Activated CD8-positive, alpha-beta memory T cell treated with anti-CD3 and anti-CD28 coated beads, Interleukin-2, amount 50 U/mL, for 4 hours (primary cell): ENCODE data around the gene LRRC8C.

Experiments
- DNase-seq: peaks from one replicate; pipeline ENCODE4 v3.0.0-alpha.2; 2020

LRRC8C gene

GRCh38 chr1:89737985-89738510 lies 105.1 kb downstream of the LRRC8C start:
- DNase-seq, result no peak

- peak; percentile 48 for DNase-seq
These were observed 106.3 kb downstream of the LRRC8C start for GRCh38 chr1:89739013-89739843.

DNA sequence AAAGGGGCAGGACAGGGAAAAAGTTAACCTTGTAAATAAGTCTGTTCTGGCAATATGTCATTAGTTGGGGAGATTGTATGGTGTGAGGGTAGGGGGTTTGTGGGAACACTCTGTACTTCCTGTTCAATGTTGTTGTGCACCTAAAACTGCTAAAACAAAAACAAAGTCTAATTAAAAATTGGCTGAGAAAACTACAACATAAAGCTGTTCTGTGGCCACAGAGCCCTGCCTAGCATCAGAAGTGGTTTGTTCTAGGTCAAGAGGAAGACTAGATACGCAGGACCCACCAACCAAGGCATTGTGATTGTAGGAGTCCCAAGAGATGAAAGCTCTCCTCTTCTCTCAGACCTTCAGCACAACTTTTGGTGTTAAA lies 106.9 kb downstream of the LRRC8C start:
- no peak for DNase-seq

DNA sequence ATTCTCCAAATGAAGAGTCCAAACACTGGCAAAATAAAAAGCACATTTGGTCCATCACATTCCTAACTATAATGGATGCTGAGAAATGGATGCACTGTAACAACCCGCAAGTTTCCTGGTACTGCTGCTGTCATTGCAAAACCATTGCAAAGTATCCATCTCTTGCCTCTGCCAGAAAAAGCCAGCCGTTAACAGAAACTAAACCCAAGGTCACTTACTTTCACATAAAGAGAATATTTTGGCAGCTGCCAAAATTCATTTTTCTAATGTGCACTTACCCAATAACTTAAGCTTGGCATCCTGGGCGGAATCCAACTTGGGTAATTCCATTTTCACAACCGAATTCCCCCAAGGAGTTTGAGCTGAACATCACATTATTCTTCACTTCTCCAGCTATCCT lies 110.9 kb downstream of the LRRC8C start:
- no peak for DNase-seq

DNA sequence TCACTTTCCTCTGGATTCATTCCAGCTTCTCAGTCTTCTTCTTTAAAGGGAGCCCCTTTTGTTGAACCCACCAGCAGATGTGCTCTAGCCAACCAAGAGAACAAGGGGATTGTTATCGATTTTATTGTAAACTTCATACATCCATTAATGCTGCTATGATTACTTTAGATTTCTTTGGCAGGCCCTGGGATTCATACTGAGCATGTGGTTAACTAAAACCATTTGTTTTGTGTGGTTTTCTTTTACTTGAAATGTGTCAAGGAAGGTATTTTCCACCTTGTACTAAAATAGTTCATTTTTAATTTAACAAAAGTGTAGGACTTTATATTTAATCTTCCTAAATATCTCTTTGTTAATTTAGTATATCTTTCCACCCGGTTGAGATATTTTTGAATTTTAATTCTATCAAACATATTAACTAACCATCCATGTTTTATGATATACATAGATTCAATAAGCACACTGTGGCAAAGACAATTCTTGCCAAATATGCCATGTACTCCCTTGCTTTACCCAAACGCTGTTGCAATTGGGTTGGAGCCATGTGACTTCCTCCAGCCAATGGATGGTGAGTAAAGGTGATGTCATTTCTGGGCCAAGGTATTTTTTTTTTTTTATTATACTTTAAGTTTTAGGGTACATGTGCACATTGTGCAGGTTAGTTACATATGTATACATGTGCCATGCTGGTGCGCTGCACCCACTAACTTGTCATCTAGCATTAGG lies 113.7 kb downstream of the LRRC8C start:
- no peak for DNase-seq

DNA sequence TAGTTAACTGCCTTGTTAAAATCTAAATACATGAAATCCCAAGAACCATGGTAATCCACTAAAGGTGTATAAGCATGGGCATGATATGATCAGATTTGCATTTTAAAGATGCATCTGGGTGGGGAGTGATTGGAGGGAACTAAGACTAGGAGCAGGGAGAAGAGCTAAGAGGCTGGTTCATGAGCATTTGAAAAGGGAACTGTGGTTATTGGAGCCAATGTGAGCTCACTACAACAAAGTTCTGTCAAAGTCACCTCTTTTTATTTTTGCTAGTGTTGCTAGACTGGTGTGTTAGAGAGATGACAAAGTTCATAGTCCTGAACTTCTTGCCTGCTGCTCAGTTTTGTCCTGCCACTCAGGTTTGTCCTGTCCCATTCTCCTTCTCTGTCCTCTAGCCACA lies 120.8 kb downstream of the LRRC8C start:
- no peak for DNase-seq

DNA sequence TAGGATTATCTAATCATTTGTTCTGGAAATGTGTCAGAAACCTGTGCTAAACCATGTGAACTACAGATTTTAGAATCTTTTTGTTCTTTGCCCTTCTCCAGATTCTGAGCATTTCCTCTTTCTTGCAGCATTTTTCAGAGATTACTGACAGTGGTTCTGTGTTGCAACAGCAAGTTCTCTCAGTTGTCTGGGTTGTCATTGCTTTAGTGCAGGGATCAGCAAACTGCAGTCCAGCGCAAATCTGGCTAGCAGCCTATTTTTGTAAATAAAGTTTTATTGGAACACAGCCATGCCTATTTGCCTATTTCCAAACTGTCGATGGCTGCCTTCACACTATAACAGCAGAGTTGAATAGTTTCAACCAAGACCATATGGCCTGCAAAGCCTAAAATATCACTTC lies 121.6 kb downstream of the LRRC8C start:
- DNase-seq, result no peak

GRCh38 chr1:89755591-89755990 lies 122.7 kb downstream of the LRRC8C start:
- DNase-seq, result no peak

DNA sequence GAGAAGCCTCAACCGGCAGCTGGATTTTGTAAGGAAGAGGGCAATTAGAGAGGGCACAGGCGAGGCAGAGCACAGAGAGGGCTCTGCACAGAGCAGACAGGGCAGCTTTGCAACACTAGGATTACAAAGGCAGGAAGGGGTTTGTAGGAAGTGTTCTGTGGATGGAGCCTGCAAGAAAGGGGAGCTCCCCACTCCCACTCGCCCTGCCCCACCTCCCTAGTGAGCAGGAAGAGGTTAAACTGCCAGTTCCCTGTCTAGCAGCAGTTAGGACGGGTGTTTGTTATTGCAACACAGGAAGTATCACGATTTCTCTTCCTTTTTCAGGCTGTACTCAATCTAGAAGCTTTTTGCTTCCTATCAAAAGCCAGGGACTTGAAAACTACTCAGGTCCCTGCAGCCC lies 124.6 kb downstream of the LRRC8C start:
- DNase-seq, result no peak

GRCh38 chr1:89758156-89758555 lies 125.2 kb downstream of the LRRC8C start:
- DNase-seq, result no peak

DNA sequence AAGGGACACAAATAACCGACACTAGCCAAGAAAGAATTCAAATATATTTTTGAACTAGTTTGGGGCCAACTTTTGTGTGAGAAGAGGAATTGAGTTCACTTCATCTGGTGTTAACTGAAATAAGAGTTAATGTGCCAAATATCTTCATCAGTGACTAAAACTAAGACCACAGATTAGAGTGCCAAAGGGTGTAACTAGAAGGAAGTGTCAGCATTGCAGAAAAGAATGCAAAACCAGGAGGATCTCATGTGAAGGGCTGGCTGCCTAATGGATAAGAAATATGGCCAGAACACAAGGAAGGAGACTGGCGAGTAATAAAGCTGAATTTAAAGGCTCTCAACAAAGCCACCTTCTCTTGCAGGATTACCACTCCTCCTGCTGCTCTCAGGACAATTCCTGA lies 126.1 kb downstream of the LRRC8C start:
- no peak for DNase-seq

GRCh38 chr1:89760496-89760895 lies 127.6 kb downstream of the LRRC8C start:
- no peak for DNase-seq

DNA sequence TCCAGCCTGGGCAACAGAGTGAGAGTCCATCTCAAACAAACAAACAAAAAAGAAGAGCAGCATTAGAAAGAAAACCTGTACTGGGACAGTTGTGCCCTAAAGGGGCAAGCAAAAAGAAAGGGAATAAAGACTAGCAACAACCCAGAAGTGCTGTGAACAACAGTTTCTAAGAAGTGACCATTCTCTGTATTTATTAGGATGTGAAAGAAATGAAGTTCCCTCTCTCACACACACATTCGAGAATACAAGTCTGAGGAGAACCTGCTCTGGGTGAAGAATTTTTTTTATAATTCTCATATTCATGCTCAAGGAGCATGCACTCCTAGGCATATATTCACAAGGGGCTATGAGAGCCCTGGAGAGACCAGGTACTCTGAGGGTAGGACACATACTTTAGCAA lies 128.4 kb downstream of the LRRC8C start:
- no peak for DNase-seq

- no peak for DNase-seq
These were observed 129.0 kb downstream of the LRRC8C start for GRCh38 chr1:89761901-89762300.

GRCh38 chr1:89762386-89762778 lies 129.5 kb downstream of the LRRC8C start:
- no peak for DNase-seq

DNA sequence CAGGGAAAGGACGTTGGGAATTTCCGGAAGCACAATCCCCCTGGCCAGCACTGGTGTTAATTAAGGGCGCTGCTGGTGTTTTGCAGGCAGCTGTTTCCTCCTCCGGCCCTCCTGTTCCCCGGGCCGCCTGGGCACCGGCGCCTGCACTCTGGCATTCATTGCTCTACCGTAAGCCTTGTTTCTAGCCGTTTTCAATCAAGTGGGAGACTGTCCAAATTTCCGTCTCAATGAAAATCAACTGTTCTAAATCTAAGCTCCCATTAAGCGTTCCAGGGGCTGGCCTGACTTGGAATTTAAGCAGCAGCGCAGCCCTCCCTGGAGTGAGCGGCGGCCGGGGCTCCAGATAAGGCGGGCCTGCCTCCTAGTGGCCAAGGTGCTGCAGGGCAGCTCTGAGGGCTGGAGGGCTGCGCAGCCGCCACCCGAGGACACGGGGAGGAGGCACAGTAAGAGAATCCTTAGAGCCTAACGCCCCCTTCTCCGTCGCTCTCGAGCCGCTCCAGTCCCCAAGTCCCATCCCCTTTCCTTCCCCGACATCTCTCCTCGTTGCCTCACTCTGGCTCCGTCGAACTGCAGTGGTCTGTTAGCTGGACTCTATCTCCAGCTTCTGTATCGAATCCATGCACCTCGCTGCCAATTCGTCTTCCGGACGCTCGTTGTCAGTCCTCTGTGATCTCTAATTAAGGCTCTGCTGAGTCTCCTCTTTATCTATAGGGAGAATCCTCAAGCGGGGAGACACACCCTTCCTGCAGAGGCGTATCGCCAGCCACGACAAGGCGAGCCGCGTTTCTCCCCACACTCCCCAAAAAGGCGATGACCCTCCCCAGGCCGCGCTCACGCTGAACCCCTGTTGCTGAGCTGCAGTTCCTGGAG lies 130.1 kb downstream of the LRRC8C start:
- peak; percentile 90 for DNase-seq

DNA sequence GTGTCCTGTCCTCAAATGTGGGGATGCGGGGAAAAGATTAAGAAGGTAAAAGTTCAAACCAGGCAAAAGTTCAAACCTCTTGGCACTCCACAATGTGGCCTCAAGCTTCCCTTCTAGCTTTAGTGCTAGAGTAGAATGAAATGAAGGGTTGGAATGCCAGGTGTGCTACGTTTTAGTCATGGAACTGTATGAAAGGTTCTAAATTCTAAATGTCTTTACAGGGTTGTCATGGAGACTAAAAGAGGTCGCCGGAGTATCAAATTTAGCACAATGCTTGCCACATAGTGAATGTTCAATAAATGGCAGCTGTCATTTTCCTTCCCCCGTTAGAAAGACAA lies 130.7 kb downstream of the LRRC8C start:
- DNase-seq, result no peak

GRCh38 chr1:89765774-89766173 lies 132.9 kb downstream of the LRRC8C start:
- no peak for DNase-seq

DNA sequence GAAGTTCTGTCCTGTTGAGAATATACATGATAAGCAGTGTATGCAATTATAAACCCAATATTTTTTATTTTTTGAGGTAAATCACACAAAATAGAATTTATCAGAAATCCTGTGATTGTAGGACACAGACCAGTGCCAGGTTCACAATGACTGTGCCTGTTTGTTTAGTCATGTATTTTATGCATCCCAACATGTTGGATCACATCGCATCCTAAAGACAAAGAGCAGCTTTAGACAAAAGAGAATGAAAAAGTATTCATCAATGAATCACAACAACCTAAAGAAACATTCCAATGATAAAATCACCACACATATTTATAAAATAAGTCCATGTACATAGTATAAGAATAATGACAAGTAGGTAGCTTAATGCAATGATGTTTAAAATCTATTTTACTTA lies 134.7 kb downstream of the LRRC8C start:
- DNase-seq, result no peak
